Kidney (tissue), 14 donors: ENCODE results near the gene AQP9. TPM values are rescaled to one million over a fixed set of nuclear protein-coding genes. Genes with fewer than 3 reads are reported as not detected.

Experiments
- DNase-seq, 5 donors: peaks; one replicate each; pipeline ENCODE4 v3.0.0-alpha.2; 2013 to 2020
- FAIRE-seq: peaks from 2 replicates; lab custom pipeline; 2012; peaks lifted over from hg19 to GRCh38; lab: Jason Lieb, UNC
- H3K27ac ChIP-seq, 2 donors: one replicate each; pipeline ENCODE4 v1.7.0; 2013; ENCODE audit warnings: low read depth in 2 of 2, low read length in 2 of 2, inconsistent platforms in 1 of 2
- H3K27me3 ChIP-seq: one replicate; pipeline ENCODE4 v1.7.1; 2013; ENCODE audit warnings: low read length, inconsistent platforms; ENCODE audit not compliant: control insufficient read depth, insufficient read depth
- H3K36me3 ChIP-seq, 3 donors: one replicate each; pipeline versions ENCODE4 v1.7.0 to v1.7.1; 2013; ENCODE audit warnings: low read length in 3 of 3, control low read depth in 1 of 3, inconsistent platforms in 1 of 3; ENCODE audit not compliant: insufficient read depth in 3 of 3, control insufficient read depth in 2 of 3
- H3K4me1 ChIP-seq, 3 donors: one replicate each; pipeline versions ENCODE4 v1.7.0 to v1.7.1; 2013; ENCODE audit warnings: low read length in 3 of 3, inconsistent platforms in 1 of 3, low read depth in 1 of 3; ENCODE audit not compliant: control insufficient read depth in 2 of 3, insufficient read depth in 2 of 3
- H3K4me3 ChIP-seq, 3 donors: one replicate each; pipeline versions ENCODE4 v1.7.0 to v1.8.1; 2013; ENCODE audit warnings: low read length in 3 of 3, control low read depth in 1 of 3, inconsistent platforms in 1 of 3
- H3K9ac ChIP-seq, 3 donors: one replicate each; pipeline versions ENCODE4 v1.7.0 to v1.7.1; 2013; ENCODE audit warnings: low read length in 3 of 3, control low read depth in 1 of 3, inconsistent platforms in 1 of 3
- H3K9me3 ChIP-seq, 3 donors: one replicate each; pipeline versions ENCODE4 v1.7.0 to v1.7.1; 2013; ENCODE audit warnings: low read length in 3 of 3, control low read depth in 1 of 3, inconsistent platforms in 1 of 3; ENCODE audit not compliant: control insufficient read depth in 2 of 3, insufficient read depth in 1 of 3
- intact Hi-C: fragments of 100-400 bp; cut with DNase I; formaldehyde crosslinking; loops from one replicate; pipeline ENCODE4 v1.11.1; 2022
- polyA plus RNA-seq: library from polyadenylated mRNA; stranded (reverse); fragments of 350-450 nt; fragmentation: Illumina TruSeq; extraction: RNeasy Lipid Tissue Mini Kit (QIAGEN cat#74804); gene quantifications from one replicate; pipeline ENCODE4 v1.2.3, GENCODE V29; 2014; ENCODE audit warnings: low read depth, low replicate concordance; ENCODE audit not compliant: insufficient read depth
- total RNA-seq: library from RNA; stranded (reverse); fragmentation: NEBNext Ultra II Directional; extraction: Animal tissue kit (Norgen Biotek cat#: 25700); gene quantifications from one replicate; pipeline ENCODE4 v1.2.1, GENCODE V29; 2021
- TF ChIP-seq, protein P1 (sequence below): IDR thresholded peaks from 3 replicates; pipeline ENCODE4 v1.5.1; 2012; ENCODE audit warnings: mild to moderate bottlenecking, moderate library complexity, borderline replicate concordance; ENCODE audit not compliant: insufficient read depth; ENCODE audit errors: extremely low read depth
- donor health status: control.
- donor health status: control.
- donor health status: control.
- donor health status: control.
- donor health status: control.
- donor health status: DM: yes; HTN: yes; CAD: no.
- donor health status: Normal renal cell carcinoma (clear cell type).

The AQP9 gene
- total and polyA plus RNA-seq, 2 donors from 2014 or later: 0.30 to 1.4 TPM

DNA sequence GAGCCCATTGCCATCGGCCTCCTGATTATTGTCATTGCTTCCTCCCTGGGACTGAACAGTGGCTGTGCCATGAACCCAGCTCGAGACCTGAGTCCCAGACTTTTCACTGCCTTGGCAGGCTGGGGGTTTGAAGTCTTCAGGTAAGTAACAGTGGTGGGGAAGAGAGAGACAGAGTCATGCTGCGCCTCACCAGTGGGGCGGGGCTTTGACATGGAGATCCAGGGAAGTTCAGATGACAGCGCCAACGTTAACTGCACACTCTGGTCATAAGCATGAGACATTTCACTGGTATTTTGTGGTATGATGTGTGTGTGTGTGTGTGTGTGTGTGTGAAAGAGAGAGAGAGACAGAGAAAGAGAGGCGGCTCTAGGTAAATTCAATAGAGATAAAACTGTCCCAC is 41.0 kb downstream of the AQP9 start:
- intact Hi-C loops: no loop called here
- Histone ChIP-seq H3K9ac (no peak overlapping the region), H3K27ac (no peak overlapping the region), H3K36me3 (no peaks in the 10 kb centered on the region), H3K27me3 (no peaks in the 10 kb centered on the region), H3K4me1 (no peaks in the 10 kb centered on the region), H3K4me3 (no peak overlapping the region), H3K9me3 (no peaks in the 10 kb centered on the region)
- TF ChIP-seq, protein P1, sequence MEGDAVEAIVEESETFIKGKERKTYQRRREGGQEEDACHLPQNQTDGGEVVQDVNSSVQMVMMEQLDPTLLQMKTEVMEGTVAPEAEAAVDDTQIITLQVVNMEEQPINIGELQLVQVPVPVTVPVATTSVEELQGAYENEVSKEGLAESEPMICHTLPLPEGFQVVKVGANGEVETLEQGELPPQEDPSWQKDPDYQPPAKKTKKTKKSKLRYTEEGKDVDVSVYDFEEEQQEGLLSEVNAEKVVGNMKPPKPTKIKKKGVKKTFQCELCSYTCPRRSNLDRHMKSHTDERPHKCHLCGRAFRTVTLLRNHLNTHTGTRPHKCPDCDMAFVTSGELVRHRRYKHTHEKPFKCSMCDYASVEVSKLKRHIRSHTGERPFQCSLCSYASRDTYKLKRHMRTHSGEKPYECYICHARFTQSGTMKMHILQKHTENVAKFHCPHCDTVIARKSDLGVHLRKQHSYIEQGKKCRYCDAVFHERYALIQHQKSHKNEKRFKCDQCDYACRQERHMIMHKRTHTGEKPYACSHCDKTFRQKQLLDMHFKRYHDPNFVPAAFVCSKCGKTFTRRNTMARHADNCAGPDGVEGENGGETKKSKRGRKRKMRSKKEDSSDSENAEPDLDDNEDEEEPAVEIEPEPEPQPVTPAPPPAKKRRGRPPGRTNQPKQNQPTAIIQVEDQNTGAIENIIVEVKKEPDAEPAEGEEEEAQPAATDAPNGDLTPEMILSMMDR: no peak
- no peak for DNase-seq
- no peak for FAIRE-seq

DNA sequence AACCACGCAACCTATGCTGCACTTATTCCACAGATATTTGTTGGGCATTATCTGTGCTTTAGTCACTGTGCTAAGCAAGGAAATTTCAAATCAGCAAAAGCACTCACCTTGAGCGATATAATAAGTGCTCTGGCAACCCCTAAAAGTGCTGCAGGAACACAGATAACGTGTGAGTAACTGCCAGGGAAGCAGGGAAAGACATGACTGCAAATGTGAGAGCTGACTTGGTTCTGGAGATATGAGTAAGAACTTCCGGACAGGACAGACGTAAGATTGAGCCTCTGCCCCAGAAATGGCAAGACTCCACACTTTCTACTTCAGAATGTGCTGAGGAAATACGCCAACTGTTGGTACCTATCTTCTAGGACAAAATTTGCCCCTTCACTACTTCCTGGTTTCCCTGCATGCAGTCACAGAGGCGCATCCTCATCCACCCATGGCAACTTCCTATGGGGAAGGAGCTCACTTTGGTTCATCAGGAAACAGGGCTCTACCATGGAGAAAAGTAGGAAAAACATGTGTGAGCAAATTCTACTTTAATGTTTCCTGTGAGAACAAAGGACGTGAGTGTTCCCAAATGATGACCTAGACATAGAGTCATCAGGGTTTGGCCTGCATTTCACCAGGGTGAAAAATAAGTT is 41.7 kb downstream of the AQP9 start:
- Histone ChIP-seq H3K4me1 (no peaks in the 10 kb centered on the region), H3K9ac (no peak overlapping the region), H3K27me3 (no peaks in the 10 kb centered on the region), H3K9me3 (no peaks in the 10 kb centered on the region), H3K36me3 (no peaks in the 10 kb centered on the region), H3K27ac (no peak overlapping the region), H3K4me3 (no peak overlapping the region)
- FAIRE-seq (no peak), DNase-seq (no peak)
- intact Hi-C loops: loop anchor here (5.0 kb wide), 1 partner anchor 108 kb away; no protein-coding TSS in a partner anchor
- TF ChIP-seq, protein P1: no peak

GRCh38 chr15:58182460-58183163 is 44.4 kb downstream of the AQP9 start:
- DNase-seq (peak; percentile 64 to 75 (median 69)), FAIRE-seq (no peak)
- H3K27ac ChIP-seq: no peak overlapping the region
- no peaks in the 10 kb centered on the region for H3K36me3 ChIP-seq
- no peak overlapping the region for H3K9ac ChIP-seq
- H3K4me1 ChIP-seq: no peaks in the 10 kb centered on the region
- H3K9me3 ChIP-seq: no peaks in the 10 kb centered on the region
- H3K4me3 ChIP-seq: no peak overlapping the region
- intact Hi-C loops: loop anchor here (5.0 kb wide), 1 partner anchor 110 kb away; no protein-coding TSS in a partner anchor
- H3K27me3 ChIP-seq: no peaks in the 10 kb centered on the region
- TF ChIP-seq, protein P1: peak; percentile 79
